CD4-positive, alpha-beta T cell (primary cell): ENCODE data around the gene C1QL3. TPM values are rescaled to one million over a fixed set of nuclear protein-coding genes. Genes with fewer than 3 reads are reported as not detected.

Experiments used
- ATAC-seq: fragments of 200-7000 bp; cut with Tn5 transposase; one replicate; pipeline ENCODE4 v1.10.0; 2022; ENCODE audit warnings: mild to moderate bottlenecking; ENCODE audit not compliant: poor library complexity
- CTCF ChIA-PET: fragments of 350-600 bp; sonication (Branson Sonifier 250); formaldehyde crosslinking; loops from one replicate; lab custom pipeline; 2021; ENCODE audit warnings: antibody characterized with exemption, inconsistent platforms; lab: Charles Lee
- POLR2A ChIA-PET: fragments of 350-600 bp; sonication (Branson Sonifier 250); formaldehyde crosslinking; loops from one replicate; lab custom pipeline; 2021; ENCODE audit warnings: antibody characterized with exemption, inconsistent platforms; lab: Charles Lee
- DNase-seq, 14 experiments: peaks; one replicate each; pipeline ENCODE4 v3.0.0-alpha.2; 2013 to 2020; ENCODE audit warnings: mixed read lengths in 2 of 14
- H3K27ac ChIP-seq, 2 donors: one replicate each; pipeline versions ENCODE4 v1.5.1 to v1.7.0; 2013; ENCODE audit warnings: low read length in 2 of 2, low read depth in 1 of 2, mild to moderate bottlenecking in 1 of 2
- H3K27me3 ChIP-seq, 2 experiments: 1 replicate in 1 of 2; 2 replicates in 1 of 2; pipeline versions ENCODE4 v1.6.1 to v1.7.0; 2013; ENCODE audit warnings: low read length in 2 of 2, control low read depth in 1 of 2, mild to moderate bottlenecking in 1 of 2, moderate library complexity in 1 of 2; ENCODE audit not compliant: insufficient read depth in 2 of 2, control insufficient read depth in 1 of 2
- H3K36me3 ChIP-seq: one replicate; pipeline ENCODE4 v1.6.1; 2013; ENCODE audit warnings: low read length, control low read depth; ENCODE audit not compliant: insufficient read depth
- H3K4me1 ChIP-seq: one replicate; pipeline ENCODE4 v1.6.1; 2013; ENCODE audit warnings: low read length, control low read depth; ENCODE audit not compliant: insufficient read depth
- H3K4me3 ChIP-seq: one replicate; pipeline ENCODE4 v1.5.1; 2013; ENCODE audit warnings: mild to moderate bottlenecking, low read length, moderate library complexity
- H3K9me3 ChIP-seq, 2 experiments: 1 replicate in 1 of 2; 2 replicates in 1 of 2; pipeline versions ENCODE4 v1.6.1 to v1.7.0; 2013; ENCODE audit warnings: low read length in 2 of 2, mild to moderate bottlenecking in 2 of 2, control low read depth in 1 of 2, moderate library complexity in 1 of 2; ENCODE audit not compliant: control insufficient read depth in 1 of 2, insufficient read depth in 1 of 2
- H3K27ac Mint-ChIP-seq: one replicate; pipeline ENCODE4 v1.8.0; 2020; ENCODE audit warnings: mixed read lengths
- H3K27me3 Mint-ChIP-seq: one replicate; pipeline ENCODE4 v1.8.0; 2021; ENCODE audit warnings: mixed read lengths
- H3K36me3 Mint-ChIP-seq: one replicate; pipeline ENCODE4 v1.8.0; 2021; ENCODE audit warnings: low read depth, mixed read lengths
- H3K4me1 Mint-ChIP-seq: one replicate; pipeline ENCODE4 v1.8.0; 2021; ENCODE audit warnings: low read depth, mixed read lengths
- H3K4me3 Mint-ChIP-seq: one replicate; pipeline ENCODE4 v1.8.0; 2020; ENCODE audit warnings: mild to moderate bottlenecking, mixed read lengths
- H3K9me3 Mint-ChIP-seq: one replicate; pipeline ENCODE4 v1.8.0; 2020; ENCODE audit warnings: mixed read lengths
- CTCF ChIP-seq: fragments of 200-600 bp; IDR thresholded peaks from one replicate; pipeline ENCODE4 v1.8.0; 2022; ENCODE audit warnings: antibody characterized with exemption, mild to moderate bottlenecking
- intact Hi-C, 2 experiments: fragments of 100-400 bp; cut with DNase I in 1 of 2; cut with micrococcal nuclease in 1 of 2; formaldehyde crosslinking; loops; one replicate each; pipeline versions ENCODE4 v1.15.1 to v1.9.0; 2023 to 2025; cut with DNase I, micrococcal nuclease
- total RNA-seq, 174 experiments: library from RNA in 2 of 174; stranded (reverse) in 2 of 174; gene quantifications; one replicate each; pipeline ENCODE4 v1.2.3 and lab custom pipeline; 2021 to 2026

Gene C1QL3
- total RNA-seq, 2 experiments from 2014 or later, result not detected

DNA sequence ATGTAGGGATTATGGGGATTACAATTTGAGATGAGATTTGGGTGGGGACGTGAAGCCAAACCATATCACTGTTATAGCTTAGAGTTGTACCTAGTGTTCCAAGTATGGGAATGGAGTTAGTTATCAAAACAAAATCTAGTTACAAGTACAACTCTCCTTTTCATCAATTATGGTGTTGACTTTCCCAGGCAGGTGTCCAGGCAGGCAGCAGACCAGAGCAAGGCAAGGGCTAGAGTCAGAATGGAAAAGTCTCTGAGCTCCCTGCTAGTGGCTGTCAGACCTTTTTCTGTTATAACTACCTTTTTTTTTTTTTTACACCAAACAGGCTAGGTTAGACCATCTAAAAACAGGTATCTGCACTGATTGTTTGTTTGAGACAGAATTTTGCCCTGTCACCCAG lies 55.7 kb downstream of the C1QL3 start:
- H3K27me3 ChIP-seq, result no peaks in the 10 kb centered on the region
- no peak for ATAC-seq

More for the DNA sequence above, 55.7 kb downstream of the C1QL3 start:
- TF ChIP-seq CTCF, result no peak
- POLR2A ChIA-PET, result interaction anchor here (0.7 kb wide), 1 partner anchor 29 kb away, joined by 3 read pairs; no protein-coding TSS in a partner anchor
- H3K4me1 ChIP-seq, result no peaks in the 10 kb centered on the region
- Mint-ChIP-seq H3K27ac (no peak overlapping the region), H3K9me3 (no peaks in the 10 kb centered on the region), H3K4me1 (peaks cover 35% of the 10 kb centered on the region), H3K4me3 (no peak overlapping the region), H3K36me3 (peaks cover 52% of the 10 kb centered on the region), H3K27me3 (no peaks in the 10 kb centered on the region)
- CTCF ChIA-PET, result no interaction called here
- H3K27ac ChIP-seq, result no peak overlapping the region
- H3K9me3 ChIP-seq, result no peaks in the 10 kb centered on the region
- no peak overlapping the region for H3K4me3 ChIP-seq
- peaks cover 9% of the 10 kb centered on the region for H3K36me3 ChIP-seq
- no peak for DNase-seq
- intact Hi-C loops, result no loop called here

Other genes starting within 250 kb of the C1QL3 start
- 1 to 10 TPM; 8.2 to 9.7 TPM for gene PTER, start 84.9 kb downstream of the C1QL3 start, total RNA-seq